ENCODE results near the gene TMPRSS5. TPM values are rescaled to one million over a fixed set of nuclear protein-coding genes. Genes with fewer than 3 reads are reported as not detected.
"Not testable (repeated sequence)": the region's sequence is repeated elsewhere in the genome, so short reads cannot be mapped to it uniquely, and the experiment has no call there.

Gene TMPRSS5
- total RNA-seq, 1 donor from 2014 or later, result 0.34 TPM

GRCh38 chr11:113674397-113674685 is 31.8 kb downstream of the TMPRSS5 start:
- Histone ChIP-seq H3K4me2 (ENCODE audit: low read length) (peak overlapping the region; percentile 76), H2AFZ (ENCODE audit: low read depth, low read length) (no peak overlapping the region), H3K79me2 (ENCODE audit: insufficient read depth, low read length) (no peaks in the 10 kb centered on the region), H3K27ac (ENCODE audit: low read depth, low read length) (peak overlapping the region; percentile 61), H3K4me1 (ENCODE audit: insufficient read depth, low read length) (peaks cover 28% of the 10 kb centered on the region), H4K20me1 (ENCODE audit: insufficient read depth, low read length) (no peaks in the 10 kb centered on the region), H3K36me3 (ENCODE audit: insufficient read depth, low read length) (no peaks in the 10 kb centered on the region), H3K27me3 (ENCODE audit: insufficient read depth, low read length) (no peaks in the 10 kb centered on the region), H3K9ac (ENCODE audit: low read length) (peak overlapping the region; percentile 57), H3K9me3 (ENCODE audit: insufficient read depth, low read depth, low read length) (no peaks in the 10 kb centered on the region), H3K4me3 (ENCODE audit: insufficient read depth, low read depth, low read length) (peak overlapping the region; percentile 24)
- no peak for DNase-seq (ENCODE audit: low read depth)
- Mint-ChIP-seq H3K9me3 (ENCODE audit: unreplicated experiment) (peaks cover 1% of the 10 kb centered on the region), H3K27me3 (ENCODE audit: low read depth, unreplicated experiment) (peaks cover 16% of the 10 kb centered on the region), H3K36me3 (ENCODE audit: low read depth, unreplicated experiment) (no peaks in the 10 kb centered on the region), H3K4me3 (ENCODE audit: unreplicated experiment) (no peak overlapping the region), H3K27ac (ENCODE audit: unreplicated experiment) (no peak overlapping the region), H3K4me1 (ENCODE audit: low read depth, unreplicated experiment) (peaks cover 29% of the 10 kb centered on the region)
- FAIRE-seq, result peak; percentile 56
- TF ChIP-seq CTCF (IDR thresholded peaks at IDR 0.05; ENCODE audit: insufficient read depth, low read depth, low read length) (no peak), EZH2 (IDR thresholded peaks at IDR 0.05; ENCODE audit: insufficient read depth, low read length) (no peak)

GRCh38 chr11:113673550-113674396 is 32.3 kb downstream of the TMPRSS5 start:
- Histone ChIP-seq H3K9ac (ENCODE audit: low read length) (peak overlapping the region; percentile 57), H3K79me2 (ENCODE audit: insufficient read depth, low read length) (no peaks in the 10 kb centered on the region), H3K9me3 (ENCODE audit: insufficient read depth, low read depth, low read length) (no peaks in the 10 kb centered on the region), H3K36me3 (ENCODE audit: insufficient read depth, low read length) (no peaks in the 10 kb centered on the region), H2AFZ (ENCODE audit: low read depth, low read length) (no peak overlapping the region), H3K4me1 (ENCODE audit: insufficient read depth, low read length) (peaks cover 28% of the 10 kb centered on the region), H3K4me3 (ENCODE audit: insufficient read depth, low read depth, low read length) (no peak overlapping the region), H3K27ac (ENCODE audit: low read depth, low read length) (peak overlapping the region; percentile 61), H4K20me1 (ENCODE audit: insufficient read depth, low read length) (no peaks in the 10 kb centered on the region), H3K27me3 (ENCODE audit: insufficient read depth, low read length) (no peaks in the 10 kb centered on the region), H3K4me2 (ENCODE audit: low read length) (peak overlapping the region; percentile 76)
- no peak overlapping the region for H3K27ac Mint-ChIP-seq (ENCODE audit: unreplicated experiment)
- FAIRE-seq (no peak), DNase-seq (ENCODE audit: low read depth) (no peak)
- H3K9me3 Mint-ChIP-seq (ENCODE audit: unreplicated experiment), result no peaks in the 10 kb centered on the region
- H3K36me3 Mint-ChIP-seq (ENCODE audit: low read depth, unreplicated experiment), result no peaks in the 10 kb centered on the region
- H3K4me1 Mint-ChIP-seq (ENCODE audit: low read depth, unreplicated experiment), result peaks cover 30% of the 10 kb centered on the region
- peak overlapping the region; percentile 20 for H3K4me3 Mint-ChIP-seq (ENCODE audit: unreplicated experiment)
- peaks cover 12% of the 10 kb centered on the region for H3K27me3 Mint-ChIP-seq (ENCODE audit: low read depth, unreplicated experiment)
- TF ChIP-seq CTCF (IDR thresholded peaks at IDR 0.05; ENCODE audit: insufficient read depth, low read depth, low read length), result no peak
- no peak for TF ChIP-seq EZH2 (IDR thresholded peaks at IDR 0.05; ENCODE audit: insufficient read depth, low read length)

DNA sequence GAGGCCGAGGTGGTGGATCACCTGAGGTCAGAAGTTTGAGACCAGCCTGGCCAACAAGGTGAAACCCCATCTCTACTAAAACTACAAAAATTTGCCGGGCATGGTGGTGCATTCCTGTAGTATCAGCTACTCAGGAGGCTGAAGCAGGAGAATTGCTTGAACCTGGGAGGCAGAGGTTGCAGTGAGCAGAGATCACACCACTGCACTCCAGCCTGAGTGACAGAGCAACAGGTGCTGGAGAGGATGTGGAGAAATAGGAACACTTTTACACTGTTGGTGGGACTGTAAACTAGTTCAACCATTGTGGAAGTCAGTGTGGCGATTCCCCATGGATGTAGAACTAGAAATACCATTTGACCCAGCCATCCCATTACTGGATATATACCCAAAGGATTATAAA is 34.2 kb downstream of the TMPRSS5 start:
- H3K27me3 Mint-ChIP-seq (ENCODE audit: low read depth, unreplicated experiment); DNase-seq (ENCODE audit: low read depth); H3K27me3 ChIP-seq (ENCODE audit: insufficient read depth, low read length); H3K4me3 Mint-ChIP-seq (ENCODE audit: unreplicated experiment); FAIRE-seq; H3K27ac ChIP-seq (ENCODE audit: low read depth, low read length); H3K79me2 ChIP-seq (ENCODE audit: insufficient read depth, low read length); H3K36me3 Mint-ChIP-seq (ENCODE audit: low read depth, unreplicated experiment); H3K36me3 ChIP-seq (ENCODE audit: insufficient read depth, low read length); H3K9me3 Mint-ChIP-seq (ENCODE audit: unreplicated experiment); H3K27ac Mint-ChIP-seq (ENCODE audit: unreplicated experiment); H2AFZ ChIP-seq (ENCODE audit: low read depth, low read length); H3K4me2 ChIP-seq (ENCODE audit: low read length); H3K9ac ChIP-seq (ENCODE audit: low read length); H3K4me3 ChIP-seq (ENCODE audit: insufficient read depth, low read depth, low read length); H3K9me3 ChIP-seq (ENCODE audit: insufficient read depth, low read depth, low read length); H4K20me1 ChIP-seq (ENCODE audit: insufficient read depth, low read length): not testable (repeated sequence)
- H3K4me1 ChIP-seq (ENCODE audit: insufficient read depth, low read length), result peaks cover 28% of the 10 kb centered on the region
- H3K4me1 Mint-ChIP-seq (ENCODE audit: low read depth, unreplicated experiment), result peaks cover 30% of the 10 kb centered on the region
